ENCODE measurements around the gene VSTM2B. TPM values are rescaled to one million over a fixed set of nuclear protein-coding genes. Genes with fewer than 3 reads are reported as not detected.

VSTM2B gene
- total and polyA plus RNA-seq, 2 donors from 2014 or later, result not detected

DNA sequence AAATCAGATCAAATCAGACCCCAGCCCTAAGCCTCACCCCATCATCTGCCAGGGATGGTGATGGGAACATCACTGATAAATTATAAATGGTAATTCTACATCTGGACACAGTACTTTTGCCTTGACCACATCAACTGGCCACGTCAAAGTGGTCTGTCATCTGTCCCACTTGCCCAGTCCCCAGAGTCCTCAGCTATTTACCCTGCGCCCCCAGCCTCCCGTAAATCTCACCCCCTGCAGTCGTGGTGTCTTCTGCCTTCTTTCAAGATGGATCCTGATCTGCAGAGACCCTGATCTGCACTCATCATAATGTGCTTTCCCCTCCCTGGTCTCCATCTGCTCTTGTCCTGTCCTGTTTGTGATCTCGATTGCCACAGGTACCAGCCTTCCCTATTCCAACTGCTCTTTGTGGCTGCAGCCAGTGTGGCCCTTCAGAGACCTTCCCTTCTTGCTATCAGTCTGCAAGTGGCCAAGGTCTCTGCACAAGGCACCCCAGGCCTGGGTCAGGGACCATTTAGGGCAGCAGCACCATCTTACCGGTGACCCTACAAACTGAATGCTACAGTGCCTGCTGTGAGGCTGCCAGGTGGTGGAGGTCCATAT, 53.6 kb downstream of the VSTM2B start:
- intact Hi-C loops (cut with DNase I), result no loop called here
- FAIRE-seq (no peak), DNase-seq (no peak)
- no peaks in the 10 kb centered on the region for H3K27me3 ChIP-seq (ENCODE audit: control insufficient read depth, insufficient read depth, low read length)
- H3K4me1 ChIP-seq (ENCODE audit: control insufficient read depth in 2 of 3, insufficient read depth in 2 of 3, low read depth in 1 of 3, low read length in 3 of 3), result no peaks in the 10 kb centered on the region
- H3K36me3 ChIP-seq (ENCODE audit: control insufficient read depth in 2 of 3, insufficient read depth in 3 of 3, low read length in 3 of 3), result no peaks in the 10 kb centered on the region
- TF ChIP-seq, protein P1, sequence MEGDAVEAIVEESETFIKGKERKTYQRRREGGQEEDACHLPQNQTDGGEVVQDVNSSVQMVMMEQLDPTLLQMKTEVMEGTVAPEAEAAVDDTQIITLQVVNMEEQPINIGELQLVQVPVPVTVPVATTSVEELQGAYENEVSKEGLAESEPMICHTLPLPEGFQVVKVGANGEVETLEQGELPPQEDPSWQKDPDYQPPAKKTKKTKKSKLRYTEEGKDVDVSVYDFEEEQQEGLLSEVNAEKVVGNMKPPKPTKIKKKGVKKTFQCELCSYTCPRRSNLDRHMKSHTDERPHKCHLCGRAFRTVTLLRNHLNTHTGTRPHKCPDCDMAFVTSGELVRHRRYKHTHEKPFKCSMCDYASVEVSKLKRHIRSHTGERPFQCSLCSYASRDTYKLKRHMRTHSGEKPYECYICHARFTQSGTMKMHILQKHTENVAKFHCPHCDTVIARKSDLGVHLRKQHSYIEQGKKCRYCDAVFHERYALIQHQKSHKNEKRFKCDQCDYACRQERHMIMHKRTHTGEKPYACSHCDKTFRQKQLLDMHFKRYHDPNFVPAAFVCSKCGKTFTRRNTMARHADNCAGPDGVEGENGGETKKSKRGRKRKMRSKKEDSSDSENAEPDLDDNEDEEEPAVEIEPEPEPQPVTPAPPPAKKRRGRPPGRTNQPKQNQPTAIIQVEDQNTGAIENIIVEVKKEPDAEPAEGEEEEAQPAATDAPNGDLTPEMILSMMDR (IDR thresholded peaks at IDR 0.05; ENCODE audit: borderline replicate concordance, extremely low read depth, insufficient read depth), result no peak
- H3K9ac ChIP-seq (ENCODE audit: low read length in 3 of 3), result no peak overlapping the region
- H3K9me3 ChIP-seq (ENCODE audit: control insufficient read depth in 2 of 3, insufficient read depth in 1 of 3, low read length in 3 of 3), result peaks cover 0 to 4% (median 0%) of the 10 kb centered on the region in 3 donors
- no peak overlapping the region for H3K27ac ChIP-seq (ENCODE audit: low read depth in 2 of 2, low read length in 2 of 2)
- no peak overlapping the region for H3K4me3 ChIP-seq (ENCODE audit: low read length in 3 of 3)

DNA sequence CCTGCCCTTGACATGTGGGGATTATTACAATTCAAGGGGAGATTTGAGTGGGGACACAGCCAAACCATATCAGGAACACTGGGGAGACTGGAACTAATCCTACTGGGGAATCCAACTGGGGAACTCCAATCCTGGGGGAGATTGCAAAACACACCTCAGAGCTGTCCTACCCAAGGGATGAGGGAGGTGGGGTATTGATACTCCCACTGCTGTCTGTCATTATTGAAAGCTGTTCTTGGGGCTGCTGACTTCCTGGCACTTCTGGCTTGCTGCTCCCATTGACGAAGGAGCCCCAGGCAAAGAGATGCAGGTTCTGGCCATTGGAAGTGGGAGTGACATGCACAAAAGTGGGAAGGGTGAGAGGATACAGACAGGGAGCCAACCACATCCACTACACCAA, 55.6 kb downstream of the VSTM2B start:
- no peak overlapping the region for H3K27ac ChIP-seq (ENCODE audit: low read depth in 2 of 2, low read length in 2 of 2)
- TF ChIP-seq, protein P1 (IDR thresholded peaks at IDR 0.05; ENCODE audit: borderline replicate concordance, extremely low read depth, insufficient read depth), result no peak
- no peaks in the 10 kb centered on the region for H3K4me1 ChIP-seq (ENCODE audit: control insufficient read depth in 2 of 3, insufficient read depth in 2 of 3, low read depth in 1 of 3, low read length in 3 of 3)
- FAIRE-seq, result no peak
- H3K9me3 ChIP-seq (ENCODE audit: control insufficient read depth in 2 of 3, insufficient read depth in 1 of 3, low read length in 3 of 3), result peaks cover 0 to 4% (median 0%) of the 10 kb centered on the region in 3 donors
- no peak overlapping the region for H3K4me3 ChIP-seq (ENCODE audit: low read length in 3 of 3)
- H3K9ac ChIP-seq (ENCODE audit: low read length in 3 of 3), result no peak overlapping the region
- intact Hi-C loops (cut with DNase I), result no loop called here
- H3K27me3 ChIP-seq (ENCODE audit: control insufficient read depth, insufficient read depth, low read length), result no peaks in the 10 kb centered on the region
- H3K36me3 ChIP-seq (ENCODE audit: control insufficient read depth in 2 of 3, insufficient read depth in 3 of 3, low read length in 3 of 3), result no peaks in the 10 kb centered on the region
- no peak for DNase-seq

DNA sequence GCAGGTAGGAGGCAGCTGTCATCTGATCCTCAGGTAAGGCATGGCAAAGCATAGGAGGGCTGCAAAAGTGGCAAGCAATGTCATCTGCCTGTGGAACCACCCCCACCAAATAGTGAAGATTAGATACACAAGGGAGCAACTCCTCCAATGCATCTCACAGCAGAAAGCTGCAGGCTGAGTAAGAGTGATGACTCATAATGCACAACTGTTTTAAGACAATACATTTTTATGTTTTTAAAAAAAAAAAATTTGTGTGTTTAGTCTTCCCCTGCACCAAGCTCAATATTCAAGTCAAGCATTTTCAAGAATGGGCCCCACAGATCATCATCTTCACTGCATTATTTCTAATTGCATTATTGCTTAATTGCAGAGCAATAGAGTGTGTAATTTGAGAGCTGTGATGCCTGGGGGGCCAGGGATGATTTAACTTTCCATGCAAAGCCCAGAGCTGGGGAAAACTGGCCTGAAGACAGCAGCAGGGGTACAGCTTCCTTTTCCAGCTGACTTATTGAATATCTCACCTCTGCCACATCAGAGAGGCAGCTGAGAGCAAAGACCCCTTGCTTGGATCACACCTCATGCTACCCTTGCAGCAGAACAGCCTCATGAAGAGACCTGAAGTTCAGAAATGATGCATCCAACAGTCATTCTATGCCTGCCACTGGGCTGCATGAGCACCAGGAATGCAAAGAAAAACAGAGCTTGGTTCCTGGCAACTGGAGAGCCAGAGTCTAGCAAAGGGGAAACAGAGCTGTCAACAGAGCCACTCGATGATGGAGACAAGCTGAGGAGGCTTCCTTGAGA, 57.6 kb downstream of the VSTM2B start:
- no peak for FAIRE-seq
- peaks cover 0 to 4% (median 0%) of the 10 kb centered on the region in 3 donors for H3K9me3 ChIP-seq (ENCODE audit: control insufficient read depth in 2 of 3, insufficient read depth in 1 of 3, low read length in 3 of 3)
- no peak overlapping the region for H3K4me3 ChIP-seq (ENCODE audit: low read length in 3 of 3)
- intact Hi-C loops (cut with DNase I), result no loop called here
- TF ChIP-seq, protein P1 (IDR thresholded peaks at IDR 0.05; ENCODE audit: borderline replicate concordance, extremely low read depth, insufficient read depth), result no peak
- no peaks in the 10 kb centered on the region for H3K27me3 ChIP-seq (ENCODE audit: control insufficient read depth, insufficient read depth, low read length)
- H3K9ac ChIP-seq (ENCODE audit: low read length in 3 of 3), result no peak overlapping the region
- H3K36me3 ChIP-seq (ENCODE audit: control insufficient read depth in 2 of 3, insufficient read depth in 3 of 3, low read length in 3 of 3), result no peaks in the 10 kb centered on the region
- DNase-seq, result peak in 1 of 5 donors; percentile 40
- H3K4me1 ChIP-seq (ENCODE audit: control insufficient read depth in 2 of 3, insufficient read depth in 2 of 3, low read depth in 1 of 3, low read length in 3 of 3), result no peaks in the 10 kb centered on the region
- H3K27ac ChIP-seq (ENCODE audit: low read depth in 2 of 2, low read length in 2 of 2), result no peak overlapping the region
